Right lobe of liver (tissue), 6 donors: ENCODE measurements around the gene TMEM151A. TPM values are rescaled to one million over a fixed set of nuclear protein-coding genes. Genes with fewer than 3 reads are reported as not detected.
A peak's percentile ranks its signal among the peaks of the same experiment; 100 is the strongest.

Experiments
- ATAC-seq, 4 donors: fragments of 200-7000 bp; cut with Tn5 transposase; one replicate each; pipeline ENCODE4 v1.9.1; 2020; ENCODE audit warnings: mild to moderate bottlenecking in 4 of 4, moderate library complexity in 4 of 4
- DNase-seq, 3 donors: peaks; one replicate each; pipeline ENCODE4 v3.0.0-alpha.2; 2020
- H3K27ac ChIP-seq, 3 donors: fragments of 200-600 bp; one replicate each; pipeline ENCODE4 v1.8.0; 2022
- H3K27me3 ChIP-seq, 2 donors: fragments of 200-600 bp; one replicate each; pipeline ENCODE4 v1.8.0; 2022
- H3K36me3 ChIP-seq, 4 donors: fragments of 200-600 bp; sonication (generic) in 1 of 4; one replicate each; pipeline versions ENCODE4 v1.5.1 to v1.8.0; 2017 to 2022; ENCODE audit warnings: control low read depth in 1 of 4
- H3K4me1 ChIP-seq, 4 donors: fragments of 200-600 bp; sonication (generic) in 1 of 4; one replicate each; pipeline versions ENCODE4 v1.5.1 to v1.8.0; 2017 to 2022; ENCODE audit warnings: control low read depth in 1 of 4
- H3K4me3 ChIP-seq, 3 donors: fragments of 200-600 bp; one replicate each; pipeline ENCODE4 v1.8.0; 2022
- H3K9me3 ChIP-seq, 4 donors: fragments of 200-600 bp; sonication (generic) in 1 of 4; one replicate each; pipeline versions ENCODE4 v1.5.1 to v1.8.0; 2017 to 2022; ENCODE audit warnings: control low read depth in 1 of 4
- POLR2A ChIP-seq: fragments of 450-650 bp; IDR thresholded peaks from one replicate; pipeline ENCODE4 v1.6.1; 2017; ENCODE audit warnings: antibody characterized with exemption, mild to moderate bottlenecking
- WGBS: methylation state at CpG from one replicate; pipeline ENCODE4 v1.1.6; 2018; ENCODE audit warnings: low coverage, low lambda C conversion rate; ENCODE audit not compliant: insufficient coverage; ENCODE audit errors: missing lambda C conversion rate; 5-methylcytosine and 5-hydroxymethylcytosine counted together
- intact Hi-C, 2 donors: fragments of 100-400 bp; cut with DNase I; formaldehyde crosslinking; loops; one replicate each; pipeline versions ENCODE4 v1.11.2 to v1.14.1; 2022
- total RNA-seq, 6 experiments: library from RNA; depleted of rRNA in 2 of 6; stranded (reverse); fragments of >200 nt in 2 of 6; fragmentation: NEBNext Ultra II Directional in 3 of 6; extraction: Animal tissue kit (Norgen Biotek cat#: 25700) in 3 of 6; gene quantifications; one replicate each; pipeline versions ENCODE4 v1.1.0 to v1.2.4, GENCODE V29; 2016 to 2023
- TF ChIP-seq, protein P1 (sequence below), 4 donors: fragments of 200-600 bp in 3 of 4; fragments of 450-650 bp in 1 of 4; IDR thresholded peaks; one replicate each; pipeline versions ENCODE4 v1.5.1 to v1.8.0; 2016 to 2022; ENCODE audit warnings: antibody characterized with exemption in 4 of 4, mild to moderate bottlenecking in 2 of 4
- donor health status: DM: no; HTN: yes; CAD: no.
- donor health status: DM: no; HTN: no; CAD: no.
- donor health status: DM: no; HTN: no; CAD: no.
- donor health status: DM: no; HTN: yes; CAD: no.
- donor health status: DM: no; HTN: yes; CAD: no.

The TMEM151A gene
- total RNA-seq, 6 experiments from 2014 or later = 0.13 to 0.86 (median 0.45) TPM; not detected in 2

GRCh38 chr11:66294626-66295620 lies 3.2 kb downstream of the TMEM151A start:
- WGBS = 80% methylated on average over 3 of the region's 123 CpGs
- no peak for ATAC-seq
- Histone ChIP-seq H3K9me3 (no peaks in the 10 kb centered on the region), H3K27ac (no peak overlapping the region), H3K4me3 (no peak overlapping the region), H3K4me1 (peaks cover 0 to 5% (median 1%) of the 10 kb centered on the region in 4 donors), H3K27me3 (no peaks in the 10 kb centered on the region), H3K36me3 (no peaks in the 10 kb centered on the region)
- DNase-seq = no peak
- intact Hi-C loops = loop anchor here in 1 of 2 donors (10.0 kb wide), 1 partner anchor 90 kb away; no protein-coding TSS in a partner anchor
- no peak for TF ChIP-seq POLR2A
- TF ChIP-seq, protein P1, sequence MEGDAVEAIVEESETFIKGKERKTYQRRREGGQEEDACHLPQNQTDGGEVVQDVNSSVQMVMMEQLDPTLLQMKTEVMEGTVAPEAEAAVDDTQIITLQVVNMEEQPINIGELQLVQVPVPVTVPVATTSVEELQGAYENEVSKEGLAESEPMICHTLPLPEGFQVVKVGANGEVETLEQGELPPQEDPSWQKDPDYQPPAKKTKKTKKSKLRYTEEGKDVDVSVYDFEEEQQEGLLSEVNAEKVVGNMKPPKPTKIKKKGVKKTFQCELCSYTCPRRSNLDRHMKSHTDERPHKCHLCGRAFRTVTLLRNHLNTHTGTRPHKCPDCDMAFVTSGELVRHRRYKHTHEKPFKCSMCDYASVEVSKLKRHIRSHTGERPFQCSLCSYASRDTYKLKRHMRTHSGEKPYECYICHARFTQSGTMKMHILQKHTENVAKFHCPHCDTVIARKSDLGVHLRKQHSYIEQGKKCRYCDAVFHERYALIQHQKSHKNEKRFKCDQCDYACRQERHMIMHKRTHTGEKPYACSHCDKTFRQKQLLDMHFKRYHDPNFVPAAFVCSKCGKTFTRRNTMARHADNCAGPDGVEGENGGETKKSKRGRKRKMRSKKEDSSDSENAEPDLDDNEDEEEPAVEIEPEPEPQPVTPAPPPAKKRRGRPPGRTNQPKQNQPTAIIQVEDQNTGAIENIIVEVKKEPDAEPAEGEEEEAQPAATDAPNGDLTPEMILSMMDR (IDR thresholded peaks at IDR 0.05) = no peak

DNA sequence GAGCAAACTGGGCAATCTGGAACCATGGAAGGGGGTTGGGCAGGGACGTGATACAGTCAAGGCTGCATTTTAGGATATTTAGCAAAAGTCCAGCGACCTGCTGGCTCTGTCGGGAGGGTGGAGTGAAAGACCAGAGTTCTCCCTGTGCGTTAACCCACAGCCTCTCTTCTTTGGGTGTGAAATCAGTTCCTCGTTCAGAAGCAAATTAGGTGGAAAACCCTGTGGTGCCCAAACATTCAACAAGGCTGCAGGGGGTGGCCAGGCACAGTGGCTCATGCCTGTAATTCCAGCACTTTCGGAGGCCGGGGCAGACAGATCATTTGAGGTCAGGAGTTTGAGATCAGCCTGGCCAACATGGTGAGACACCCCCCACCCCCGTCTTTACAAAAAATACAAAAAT lies 5.9 kb downstream of the TMEM151A start:
- no peaks in the 10 kb centered on the region for H3K4me1 ChIP-seq
- TF ChIP-seq POLR2A = no peak
- TF ChIP-seq, protein P1 (IDR thresholded peaks at IDR 0.05) = no peak
- intact Hi-C loops = loop anchor here in 1 of 2 donors (10.0 kb wide), 1 partner anchor 87 kb away; no protein-coding TSS in a partner anchor
- DNase-seq (no peak), ATAC-seq (no peak)
- H3K36me3 ChIP-seq = no peaks in the 10 kb centered on the region
- no peak overlapping the region for H3K4me3 ChIP-seq
- 41% methylated on average over 2 of the region's 8 CpGs for WGBS
- H3K27me3 ChIP-seq = no peaks in the 10 kb centered on the region
- H3K9me3 ChIP-seq = no peaks in the 10 kb centered on the region
- no peak overlapping the region for H3K27ac ChIP-seq

DNA sequence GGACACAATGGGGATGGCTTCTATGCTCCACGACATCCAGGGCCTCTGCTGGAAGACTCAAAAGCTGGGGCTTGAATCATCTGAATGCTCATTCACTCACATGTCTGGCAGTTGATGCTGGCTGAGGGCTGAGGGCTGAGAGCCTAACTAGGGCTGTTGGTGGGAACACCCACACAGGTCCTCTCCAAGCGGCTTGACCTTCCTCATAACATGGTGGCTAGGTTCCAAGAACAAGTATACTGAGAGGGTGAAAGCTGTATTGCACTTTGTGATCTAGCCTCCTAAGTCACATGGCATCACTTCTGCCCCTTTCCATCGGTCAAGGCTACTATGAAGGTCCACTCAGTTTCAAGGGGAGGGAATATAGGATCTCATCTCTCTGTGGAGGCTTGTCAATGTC lies 7.5 kb downstream of the TMEM151A start:
- ATAC-seq = peak in 2 of 4 donors; percentile 17 to 42
- DNase-seq = no peak
- 37% methylated on average over 2 of the region's 3 CpGs for WGBS
- TF ChIP-seq, protein P1 (IDR thresholded peaks at IDR 0.05) = no peak
- TF ChIP-seq POLR2A = no peak
- Histone ChIP-seq H3K9me3 (no peaks in the 10 kb centered on the region), H3K36me3 (no peaks in the 10 kb centered on the region), H3K4me1 (no peaks in the 10 kb centered on the region), H3K27ac (no peak overlapping the region), H3K4me3 (no peak overlapping the region), H3K27me3 (no peaks in the 10 kb centered on the region)
- intact Hi-C loops = loop anchor here in 1 of 2 donors (10.0 kb wide), 1 partner anchor 86 kb away; no protein-coding TSS in a partner anchor

DNA sequence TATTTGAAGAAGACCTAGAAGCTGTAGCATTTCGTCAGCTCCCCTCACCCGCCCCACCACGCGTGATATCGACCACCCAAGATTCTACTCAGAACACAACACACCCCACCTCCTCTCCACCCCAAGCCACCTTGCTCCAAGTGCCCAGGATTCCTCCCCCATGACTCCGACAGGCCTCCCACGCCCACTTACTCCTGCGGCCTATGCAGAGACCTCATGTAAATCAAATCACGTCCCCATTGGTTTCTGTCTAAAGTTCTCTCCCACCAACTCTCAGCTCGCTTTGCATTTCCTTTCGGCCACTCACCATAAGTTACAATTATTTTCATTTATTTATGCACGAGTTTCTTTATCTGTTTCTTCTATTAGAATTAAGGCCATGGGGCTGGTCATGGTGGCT lies 11.0 kb downstream of the TMEM151A start:
- TF ChIP-seq, protein P1 (IDR thresholded peaks at IDR 0.05) = no peak
- TF ChIP-seq POLR2A = no peak
- H3K27ac ChIP-seq = no peak overlapping the region
- H3K27me3 ChIP-seq = no peaks in the 10 kb centered on the region
- intact Hi-C loops = no loop called here
- no peaks in the 10 kb centered on the region for H3K4me1 ChIP-seq
- no peak overlapping the region for H3K4me3 ChIP-seq
- ATAC-seq (no peak), DNase-seq (no peak)
- WGBS = 76% methylated on average over 12 of the region's 12 CpGs
- H3K9me3 ChIP-seq = no peaks in the 10 kb centered on the region
- no peaks in the 10 kb centered on the region for H3K36me3 ChIP-seq
